NCI-H2107 treated with DMSO at 0.1 percent for 48 hours (cell line): Measurements from ENCODE around the gene CPNE9.

Experiments
- DNase-seq: peaks from one replicate; lab custom pipeline; 2025; ENCODE audit not compliant: unreplicated experiment; lab: John Stamatoyannopoulos, UW

CPNE9 gene

GRCh38 chr3:9776896-9777693 lies 73.5 kb downstream of the CPNE9 start:
- no peak for DNase-seq

GRCh38 chr3:9777694-9778021 lies 74.0 kb downstream of the CPNE9 start:
- DNase-seq: no peak

GRCh38 chr3:9778143-9779074 lies 74.8 kb downstream of the CPNE9 start:
- no peak for DNase-seq

GRCh38 chr3:9779075-9779593 lies 75.5 kb downstream of the CPNE9 start:
- no peak for DNase-seq
